ENCODE data around the gene DLG1.

DLG1 gene

DNA sequence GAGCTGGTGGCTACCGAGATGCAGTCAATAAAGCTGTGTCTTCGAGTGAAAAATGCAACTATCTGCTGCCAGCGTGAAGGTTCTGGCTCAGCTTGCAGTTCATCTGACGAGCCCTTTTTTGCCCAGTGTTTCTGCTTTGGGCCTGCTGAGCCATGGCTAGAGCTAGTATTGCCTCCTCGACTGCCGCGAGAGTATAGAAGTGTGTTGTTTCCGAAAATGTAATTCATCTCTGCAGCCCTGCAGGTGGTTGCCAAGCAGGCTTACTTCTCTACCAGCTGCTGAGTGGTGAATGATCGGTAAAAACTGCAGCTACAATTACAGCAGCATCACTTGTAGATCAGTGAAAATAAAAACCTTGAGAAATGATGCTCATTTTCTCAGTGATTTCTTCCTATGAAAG, 114.8 kb downstream of the DLG1 start:
- in situ Hi-C loops (cut with HindIII; ENCODE audit: low sequenced_read_pairs): no loop called here

DNA sequence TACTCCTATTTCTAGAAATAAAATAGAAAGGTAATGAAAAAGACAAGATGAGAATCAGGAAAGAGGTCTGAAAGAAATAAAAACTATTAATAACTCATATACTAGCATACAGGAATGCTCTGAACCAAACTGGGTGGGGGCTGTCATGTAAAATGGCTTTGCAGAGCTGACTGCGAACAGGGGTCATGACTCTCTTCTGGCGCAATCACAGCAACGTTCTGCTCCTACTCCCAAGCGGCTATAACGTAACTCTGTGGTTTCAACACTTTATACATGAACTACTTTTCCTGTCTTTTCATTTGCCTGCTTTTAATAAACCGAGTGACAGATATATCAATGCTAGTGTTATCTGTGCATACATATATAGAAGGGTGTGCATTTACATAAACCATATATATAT, 116.7 kb downstream of the DLG1 start:
- in situ Hi-C loops (cut with HindIII; ENCODE audit: low sequenced_read_pairs): no loop called here

GRCh38 chr3:197178998-197179397, 119.4 kb downstream of the DLG1 start:
- in situ Hi-C loops (cut with HindIII; ENCODE audit: low sequenced_read_pairs): no loop called here

- in situ Hi-C loops (cut with HindIII; ENCODE audit: low sequenced_read_pairs): no loop called here
Observed at GRCh38 chr3:197175503-197175902, 122.9 kb downstream of the DLG1 start.

- in situ Hi-C loops (cut with HindIII; ENCODE audit: low sequenced_read_pairs): no loop called here
Observed at GRCh38 chr3:197174927-197175326, 123.5 kb downstream of the DLG1 start.

- in situ Hi-C loops (cut with HindIII; ENCODE audit: low sequenced_read_pairs): no loop called here
Observed at GRCh38 chr3:197173620-197174019, 124.8 kb downstream of the DLG1 start.

GRCh38 chr3:197171481-197172067, 126.8 kb downstream of the DLG1 start:
- in situ Hi-C loops (cut with HindIII; ENCODE audit: low sequenced_read_pairs): no loop called here

- in situ Hi-C loops (cut with HindIII; ENCODE audit: low sequenced_read_pairs): no loop called here
Observed at GRCh38 chr3:197169028-197169427, 129.4 kb downstream of the DLG1 start.

DNA sequence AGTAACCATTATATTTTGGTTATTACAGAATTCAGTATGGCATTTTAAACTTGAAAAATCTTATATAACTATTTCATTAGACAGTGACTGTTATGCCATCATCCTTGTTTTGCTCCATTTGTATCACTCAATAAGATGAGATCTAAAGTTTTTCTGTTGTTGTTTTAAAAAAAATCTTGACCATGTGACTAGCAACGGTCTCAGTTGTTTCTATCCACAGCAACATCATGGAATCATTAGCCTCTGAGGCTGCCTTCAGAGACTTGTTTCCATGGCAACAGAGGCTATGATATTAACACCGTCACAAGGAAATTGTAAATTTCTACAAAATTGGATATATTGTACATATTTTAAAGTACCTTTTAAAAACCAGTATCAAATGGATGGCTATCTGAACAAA, 129.8 kb downstream of the DLG1 start:
- in situ Hi-C loops (cut with HindIII; ENCODE audit: low sequenced_read_pairs): no loop called here

GRCh38 chr3:197168063-197168462, 130.3 kb downstream of the DLG1 start:
- in situ Hi-C loops (cut with HindIII; ENCODE audit: low sequenced_read_pairs): no loop called here

GRCh38 chr3:197167549-197167948, 130.9 kb downstream of the DLG1 start:
- in situ Hi-C loops (cut with HindIII; ENCODE audit: low sequenced_read_pairs): no loop called here

DNA sequence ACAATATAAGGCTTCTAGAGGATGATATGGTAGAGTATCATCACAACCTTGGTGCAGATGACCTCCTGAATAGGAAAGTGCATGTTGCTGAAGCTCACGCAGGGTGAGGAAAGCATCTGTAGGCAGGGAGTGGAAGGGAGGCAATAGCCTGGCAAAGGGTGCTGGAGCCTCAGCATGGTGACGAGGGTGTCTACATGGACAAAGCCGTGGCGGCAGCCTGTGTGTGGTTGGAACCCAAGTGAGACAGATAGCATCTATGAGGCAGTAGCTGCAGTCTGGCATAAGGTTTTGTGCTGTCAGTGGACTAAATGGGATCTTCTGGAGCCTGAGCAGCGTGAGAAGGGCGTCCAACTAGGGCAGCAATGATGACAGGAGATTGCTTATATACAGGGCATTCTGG, 132.5 kb downstream of the DLG1 start:
- in situ Hi-C loops (cut with HindIII; ENCODE audit: low sequenced_read_pairs): no loop called here

- in situ Hi-C loops (cut with HindIII; ENCODE audit: low sequenced_read_pairs): no loop called here
Observed at GRCh38 chr3:197155046-197155445, 143.4 kb downstream of the DLG1 start.

- in situ Hi-C loops (cut with HindIII; ENCODE audit: low sequenced_read_pairs): no loop called here
Observed at GRCh38 chr3:197151580-197151979, 146.8 kb downstream of the DLG1 start.

- in situ Hi-C loops (cut with HindIII; ENCODE audit: low sequenced_read_pairs): no loop called here
Observed at GRCh38 chr3:197149528-197149927, 148.9 kb downstream of the DLG1 start.

- in situ Hi-C loops (cut with HindIII; ENCODE audit: low sequenced_read_pairs): no loop called here
Observed at GRCh38 chr3:197144188-197144587, 154.2 kb downstream of the DLG1 start.

GRCh38 chr3:197139586-197139985, 158.8 kb downstream of the DLG1 start:
- in situ Hi-C loops (cut with HindIII; ENCODE audit: low sequenced_read_pairs): no loop called here

- in situ Hi-C loops (cut with HindIII; ENCODE audit: low sequenced_read_pairs): no loop called here
Observed at GRCh38 chr3:197137751-197138150, 160.7 kb downstream of the DLG1 start.

- in situ Hi-C loops (cut with HindIII; ENCODE audit: low sequenced_read_pairs): no loop called here
Observed at GRCh38 chr3:197136744-197137143, 161.7 kb downstream of the DLG1 start.

- in situ Hi-C loops (cut with HindIII; ENCODE audit: low sequenced_read_pairs): no loop called here
Observed at GRCh38 chr3:197135212-197135611, 163.2 kb downstream of the DLG1 start.

DNA sequence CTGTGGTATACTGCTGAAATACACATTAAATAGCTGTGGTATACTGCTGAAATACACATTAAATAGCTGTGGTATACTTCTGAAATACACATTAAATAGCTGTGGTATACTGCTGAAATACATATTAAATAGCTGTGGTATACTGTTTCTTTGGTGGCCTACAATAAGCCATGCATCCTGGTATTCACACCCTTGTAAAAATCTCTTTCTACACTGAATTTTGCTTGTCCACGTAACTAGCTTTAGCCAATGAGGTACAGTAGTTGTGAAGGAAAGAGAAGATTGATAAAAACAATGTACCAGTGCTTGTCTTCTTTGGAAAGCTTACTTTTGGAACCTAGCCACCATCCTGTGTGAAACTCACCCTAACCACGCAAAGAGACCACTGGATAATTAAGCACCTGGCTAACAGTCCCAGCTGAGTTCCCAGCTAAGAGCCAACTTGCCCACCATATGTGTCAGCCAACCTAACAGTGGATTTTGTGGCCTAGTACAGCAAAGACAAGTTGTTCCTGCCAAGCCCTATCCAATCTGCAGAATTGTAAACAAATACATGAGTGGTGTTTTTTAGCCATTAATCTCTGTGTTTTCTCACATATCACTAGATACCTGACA, 165.4 kb downstream of the DLG1 start:
- in situ Hi-C loops (cut with HindIII; ENCODE audit: low sequenced_read_pairs): no loop called here

- in situ Hi-C loops (cut with HindIII; ENCODE audit: low sequenced_read_pairs): no loop called here
Observed at GRCh38 chr3:197125636-197126035, 172.8 kb downstream of the DLG1 start.

GRCh38 chr3:197124713-197125112, 173.7 kb downstream of the DLG1 start:
- in situ Hi-C loops (cut with HindIII; ENCODE audit: low sequenced_read_pairs): no loop called here
